Caco-2 (cell line): ENCODE data around the gene DEPDC1B. TPM values are rescaled to one million over a fixed set of nuclear protein-coding genes. Genes with fewer than 3 reads are reported as not detected.
"Not testable (repeated sequence)": the region's sequence is repeated elsewhere in the genome, so short reads cannot be mapped to it uniquely, and the experiment has no call there.

Experiments used
- BruUV-seq: library from RNA; stranded (reverse); fragments of 400-500 nt; replicated peaks from 2 replicates; lab custom pipeline; 2021; lab: Mats Ljungman, UMichigan
- CTCF ChIA-PET: fragments of 300-600 bp; sonication (Branson Sonifier 250); formaldehyde crosslinking; loops from one replicate; lab custom pipeline; 2022; ENCODE audit warnings: antibody characterized with exemption; lab: Charles Lee
- POLR2A ChIA-PET: fragments of 300-600 bp; sonication (Branson Sonifier 250); formaldehyde crosslinking; loops from one replicate; lab custom pipeline; 2022; ENCODE audit warnings: antibody characterized with exemption; lab: Charles Lee
- DNase-seq, 2 experiments: peaks; one replicate each; pipeline versions ENCODE4 v3.0.0 to v3.0.0-alpha.2; 2020 to 2022
- H3K27me3 ChIP-seq: replicated peaks from 2 replicates; pipeline ENCODE4 v1.6.0; 2011; ENCODE audit warnings: low read length; ENCODE audit not compliant: control insufficient read depth, insufficient read depth
- H3K36me3 ChIP-seq: 2 replicates; pipeline ENCODE4 v1.5.1; 2011; ENCODE audit warnings: low read length; ENCODE audit not compliant: control insufficient read depth, insufficient read depth
- H3K4me1 ChIP-seq: fragments of 250-450 bp; sonication (Bioruptor Pico); 2 replicates; pipeline ENCODE4 v1.5.1; 2020; ENCODE audit warnings: mild to moderate bottlenecking
- H3K4me3 ChIP-seq: 2 replicates; pipeline ENCODE4 v1.5.1; 2011; ENCODE audit warnings: low read depth, mild to moderate bottlenecking, control low read depth, low read length
- H3K9me3 ChIP-seq: fragments of 250-450 bp; sonication (Bioruptor Pico); 2 replicates; pipeline ENCODE4 v1.5.1; 2020; ENCODE audit warnings: mild to moderate bottlenecking, moderate library complexity
- H3K27ac Mint-ChIP-seq: one replicate; pipeline ENCODE4 v1.8.0; 2022; ENCODE audit warnings: mixed read lengths; ENCODE audit not compliant: unreplicated experiment
- H3K27me3 Mint-ChIP-seq: one replicate; pipeline ENCODE4 v1.8.0; 2022; ENCODE audit warnings: mixed read lengths; ENCODE audit not compliant: insufficient read depth, unreplicated experiment
- H3K36me3 Mint-ChIP-seq: one replicate; pipeline ENCODE4 v1.8.0; 2022; ENCODE audit warnings: mild to moderate bottlenecking, mixed read lengths; ENCODE audit not compliant: insufficient read depth, unreplicated experiment
- H3K4me1 Mint-ChIP-seq: one replicate; pipeline ENCODE4 v1.8.0; 2022; ENCODE audit warnings: low read depth, mixed read lengths; ENCODE audit not compliant: unreplicated experiment
- H3K4me3 Mint-ChIP-seq: one replicate; pipeline ENCODE4 v1.8.0; 2022; ENCODE audit warnings: mild to moderate bottlenecking, moderate library complexity, mixed read lengths; ENCODE audit not compliant: unreplicated experiment
- H3K9me3 Mint-ChIP-seq: one replicate; pipeline ENCODE4 v1.8.0; 2022; ENCODE audit warnings: mixed read lengths; ENCODE audit not compliant: unreplicated experiment
- intact Hi-C: fragments of 100-400 bp; cut with micrococcal nuclease; formaldehyde crosslinking; loops from one replicate; pipeline ENCODE4 v1.10.0; 2022; ENCODE audit not compliant: unreplicated experiment
- total RNA-seq: library from RNA; stranded (reverse); gene quantifications from 2 replicates; pipeline ENCODE4 v1.2.3, GENCODE V29; 2022
- TF ChIP-seq, protein P1 (sequence below), 2 experiments: fragments of 200-600 bp in 1 of 2; IDR thresholded peaks; 1 replicate in 1 of 2; 2 replicates in 1 of 2; pipeline versions ENCODE4 v1.5.1 to v1.8.0; 2011 to 2022; ENCODE audit warnings: antibody characterized with exemption in 1 of 2, control low read depth in 1 of 2, inconsistent platforms in 1 of 2, low read depth in 1 of 2, low read length in 1 of 2, mild to moderate bottlenecking in 1 of 2, moderate library complexity in 1 of 2; ENCODE audit not compliant: insufficient read depth in 1 of 2, severe bottlenecking in 1 of 2, unreplicated experiment in 1 of 2

DEPDC1B gene
- total RNA-seq, 1 experiment from 2014 or later, result 44.9 TPM

DNA sequence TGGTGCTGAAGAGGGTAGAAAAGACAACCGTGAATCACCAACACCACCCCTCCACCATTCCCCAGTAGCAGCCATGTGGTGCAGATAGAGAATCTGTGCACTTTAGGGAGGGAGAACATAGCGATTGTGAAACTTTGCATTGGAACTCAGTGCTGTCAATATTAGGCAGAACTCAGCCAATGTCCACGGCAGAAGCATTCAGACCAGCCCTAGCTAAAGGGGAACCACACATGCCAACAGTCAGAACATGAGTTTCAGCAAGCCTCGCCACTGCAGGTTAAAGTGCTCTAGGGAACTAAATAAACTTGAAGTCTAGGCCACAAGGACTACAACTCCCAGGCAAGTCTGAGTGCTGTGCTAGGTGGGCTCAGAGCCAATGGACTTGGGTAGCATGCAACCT lies 38.5 kb upstream of the DEPDC1B start:
- Mint-ChIP-seq H3K36me3 (no peaks in the 10 kb centered on the region), H3K27ac (no peak overlapping the region), H3K4me1 (peaks cover 23% of the 10 kb centered on the region), H3K9me3 (peaks cover 14% of the 10 kb centered on the region), H3K27me3 (no peaks in the 10 kb centered on the region), H3K4me3 (no peak overlapping the region)
- Histone ChIP-seq H3K4me3 (no peak overlapping the region), H3K36me3 (no peaks in the 10 kb centered on the region), H3K9me3 (peaks cover 15% of the 10 kb centered on the region; the same call in 1 of the 2 replicates), H3K4me1 (peaks cover 14% of the 10 kb centered on the region; the same call in 1 of the 2 replicates), H3K27me3 (no peaks in the 10 kb centered on the region)
- no peak for DNase-seq
- POLR2A ChIA-PET, result no interaction called here
- TF ChIP-seq, protein P1, sequence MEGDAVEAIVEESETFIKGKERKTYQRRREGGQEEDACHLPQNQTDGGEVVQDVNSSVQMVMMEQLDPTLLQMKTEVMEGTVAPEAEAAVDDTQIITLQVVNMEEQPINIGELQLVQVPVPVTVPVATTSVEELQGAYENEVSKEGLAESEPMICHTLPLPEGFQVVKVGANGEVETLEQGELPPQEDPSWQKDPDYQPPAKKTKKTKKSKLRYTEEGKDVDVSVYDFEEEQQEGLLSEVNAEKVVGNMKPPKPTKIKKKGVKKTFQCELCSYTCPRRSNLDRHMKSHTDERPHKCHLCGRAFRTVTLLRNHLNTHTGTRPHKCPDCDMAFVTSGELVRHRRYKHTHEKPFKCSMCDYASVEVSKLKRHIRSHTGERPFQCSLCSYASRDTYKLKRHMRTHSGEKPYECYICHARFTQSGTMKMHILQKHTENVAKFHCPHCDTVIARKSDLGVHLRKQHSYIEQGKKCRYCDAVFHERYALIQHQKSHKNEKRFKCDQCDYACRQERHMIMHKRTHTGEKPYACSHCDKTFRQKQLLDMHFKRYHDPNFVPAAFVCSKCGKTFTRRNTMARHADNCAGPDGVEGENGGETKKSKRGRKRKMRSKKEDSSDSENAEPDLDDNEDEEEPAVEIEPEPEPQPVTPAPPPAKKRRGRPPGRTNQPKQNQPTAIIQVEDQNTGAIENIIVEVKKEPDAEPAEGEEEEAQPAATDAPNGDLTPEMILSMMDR (IDR thresholded peaks at IDR 0.05; ENCODE audit: insufficient read depth in 1 of 2, low read depth in 1 of 2, low read length in 1 of 2, severe bottlenecking in 1 of 2, unreplicated experiment in 1 of 2), result no peak
- intact Hi-C loops, result no loop called here
- no TSS peak for BruUV-seq
- CTCF ChIA-PET, result no interaction called here

DNA sequence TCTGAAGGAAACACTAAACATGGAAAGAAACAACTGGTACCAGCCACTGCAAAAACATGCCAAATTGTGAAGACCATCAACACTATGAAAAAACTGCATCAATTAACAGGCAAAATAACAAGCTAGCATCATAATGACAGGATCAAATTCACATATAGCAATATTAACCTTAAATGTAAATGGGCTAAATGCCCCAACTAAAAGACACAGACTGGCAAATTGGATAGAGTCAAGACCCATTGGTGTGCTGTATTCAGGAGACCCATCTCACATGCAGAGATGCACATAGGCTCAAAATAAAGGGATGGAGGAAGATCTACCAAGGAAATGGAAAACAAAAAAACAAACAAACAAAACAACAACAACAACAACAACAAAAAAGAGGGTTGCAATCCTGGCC lies 30.9 kb upstream of the DEPDC1B start:
- BruUV-seq, H3K4me1 Mint-ChIP-seq, H3K36me3 ChIP-seq, H3K27ac Mint-ChIP-seq, H3K9me3 ChIP-seq, H3K27me3 Mint-ChIP-seq, intact Hi-C loops, H3K36me3 Mint-ChIP-seq, H3K4me3 ChIP-seq, H3K27me3 ChIP-seq, H3K4me3 Mint-ChIP-seq, H3K4me1 ChIP-seq, CTCF ChIA-PET, DNase-seq, POLR2A ChIA-PET: not testable (repeated sequence)
- peaks cover 19% of the 10 kb centered on the region for H3K9me3 Mint-ChIP-seq

DNA sequence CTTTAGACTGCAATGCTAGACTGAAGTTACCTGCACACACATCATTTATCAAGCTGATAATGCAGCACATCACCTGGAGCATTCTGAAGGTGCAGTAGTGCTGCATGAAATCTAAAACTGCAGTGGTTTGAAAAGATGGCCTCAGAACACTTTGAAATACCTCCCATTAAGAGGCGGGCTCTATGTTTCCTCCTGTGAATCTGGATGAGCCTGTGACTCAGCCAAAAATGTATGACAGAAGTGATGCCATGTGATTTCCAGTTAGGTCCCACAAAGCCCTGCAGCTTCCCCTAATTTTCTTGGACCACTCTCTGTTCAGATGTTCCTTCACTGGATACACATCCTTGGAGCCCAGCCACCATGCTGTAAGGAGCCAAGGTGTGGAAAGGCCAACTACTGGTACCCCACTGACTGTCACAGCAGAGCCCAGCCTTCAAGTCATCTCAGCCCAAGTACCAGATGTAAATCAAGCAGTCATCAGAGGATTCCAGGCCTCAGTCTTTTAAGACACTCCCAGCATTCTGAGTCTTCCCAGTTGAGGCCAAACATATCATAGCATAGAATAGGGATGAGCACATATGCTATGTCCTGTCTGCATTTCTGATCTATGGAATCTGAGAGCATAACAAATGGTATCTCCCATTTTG lies 27.2 kb upstream of the DEPDC1B start:
- H3K4me3 ChIP-seq, result no peak overlapping the region
- Mint-ChIP-seq H3K4me1 (peaks cover 10% of the 10 kb centered on the region), H3K27ac (no peak overlapping the region), H3K36me3 (no peaks in the 10 kb centered on the region), H3K27me3 (no peaks in the 10 kb centered on the region), H3K9me3 (peaks cover 18% of the 10 kb centered on the region), H3K4me3 (no peak overlapping the region)
- no TSS peak for BruUV-seq
- H3K36me3 ChIP-seq, result no peaks in the 10 kb centered on the region
- intact Hi-C loops, result no loop called here
- TF ChIP-seq, protein P1 (IDR thresholded peaks at IDR 0.05; ENCODE audit: insufficient read depth in 1 of 2, low read depth in 1 of 2, low read length in 1 of 2, severe bottlenecking in 1 of 2, unreplicated experiment in 1 of 2), result no peak
- no peak for DNase-seq
- no peaks in the 10 kb centered on the region for H3K4me1 ChIP-seq
- CTCF ChIA-PET, result no interaction called here
- H3K27me3 ChIP-seq, result no peaks in the 10 kb centered on the region
- H3K9me3 ChIP-seq, result no peaks in the 10 kb centered on the region
- POLR2A ChIA-PET, result no interaction called here
